Keratinocyte (primary cell): ENCODE data around the gene ANKRD30B.
"Not testable (repeated sequence)": the region's sequence is repeated elsewhere in the genome, so short reads cannot be mapped to it uniquely, and the experiment has no call there.

Source experiments
- CTCF ChIP-seq, 3 experiments: IDR thresholded peaks in 1 of 3; conservative IDR thresholded peaks in 1 of 3; optimal IDR thresholded peaks in 1 of 3; 2 replicates in 2 of 3; 3 replicates in 1 of 3; pipeline versions ENCODE3 to v1.5.1; 2011; ENCODE audit warnings: low read length in 3 of 3, mild to moderate bottlenecking in 3 of 3, moderate library complexity in 2 of 3, control low read depth in 1 of 3, inconsistent platforms in 1 of 3; ENCODE audit not compliant: insufficient read depth in 2 of 3; ENCODE audit errors: extremely low read depth in 1 of 3
- EZH2 ChIP-seq: IDR thresholded peaks from one replicate; pipeline ENCODE4 v1.6.1; 2012; ENCODE audit warnings: inconsistent platforms, mild to moderate bottlenecking, low read length, moderate library complexity

DNA sequence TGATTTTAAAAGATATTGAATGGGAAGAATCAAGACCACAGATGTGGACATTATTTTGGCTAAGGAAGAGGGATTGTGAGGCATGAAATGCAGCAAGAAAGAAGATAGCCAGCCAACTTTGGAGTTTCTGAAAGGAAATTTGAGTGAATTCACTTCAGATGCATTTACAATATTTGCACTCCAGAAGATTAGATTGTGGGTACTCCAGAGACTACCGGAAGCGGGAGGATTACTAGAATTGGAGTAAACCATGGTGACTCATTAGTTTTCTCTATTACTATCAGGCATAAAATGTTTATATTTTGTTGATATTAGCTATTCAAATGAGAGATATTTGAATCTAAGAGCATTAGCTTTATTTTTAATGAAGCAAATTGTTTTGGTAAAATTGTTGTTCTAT is 93.6 kb downstream of the ANKRD30B start:
- not testable (repeated sequence) for TF ChIP-seq CTCF (optimal IDR thresholded peaks at IDR 0.05 in 1 of 3, IDR thresholded peaks at IDR 0.05 in 1 of 3, conservative IDR thresholded peaks at IDR 0.05 in 1 of 3; ENCODE audit: extremely low read depth in 1 of 3, insufficient read depth in 2 of 3, low read length in 3 of 3); EZH2
